HG03354 (cell line): ENCODE data around the gene ITPRIP.
A peak's percentile ranks its signal among the peaks of the same experiment; 100 is the strongest.

Source experiments
- ATAC-seq: cut with Tn5 transposase; IDR thresholded peaks from one replicate; pipeline ENCODE4 v1.9.1; 2021; ENCODE audit warnings: mild to moderate bottlenecking; ENCODE audit not compliant: unreplicated experiment, poor library complexity, severe bottlenecking

The ITPRIP gene

GRCh38 chr10:104327745-104328645 lies 10.3 kb downstream of the ITPRIP start:
- ATAC-seq: no peak

- no peak for ATAC-seq
Measured at GRCh38 chr10:104326991-104327610, 11.2 kb downstream of the ITPRIP start.

GRCh38 chr10:104325436-104326435 lies 12.5 kb downstream of the ITPRIP start:
- no peak for ATAC-seq

- ATAC-seq: no peak
Measured at GRCh38 chr10:104324931-104325330, 13.3 kb downstream of the ITPRIP start.

GRCh38 chr10:104324221-104324686 lies 14.0 kb downstream of the ITPRIP start:
- no peak for ATAC-seq

- no peak for ATAC-seq
Measured at GRCh38 chr10:104323760-104324201, 14.5 kb downstream of the ITPRIP start.

- no peak for ATAC-seq
Measured at GRCh38 chr10:104323085-104323484, 15.2 kb downstream of the ITPRIP start.

GRCh38 chr10:104322416-104322782 lies 15.9 kb downstream of the ITPRIP start:
- ATAC-seq: peak; percentile 52

GRCh38 chr10:104321725-104322415 lies 16.4 kb downstream of the ITPRIP start:
- peak; percentile 8 for ATAC-seq

GRCh38 chr10:104321226-104321625 lies 17.0 kb downstream of the ITPRIP start:
- ATAC-seq: no peak

- ATAC-seq: no peak
Measured at GRCh38 chr10:104318810-104319741, 19.2 kb downstream of the ITPRIP start.

GRCh38 chr10:104318326-104318725 lies 19.9 kb downstream of the ITPRIP start:
- no peak for ATAC-seq

- ATAC-seq: no peak
Measured at GRCh38 chr10:104317726-104318299, 20.5 kb downstream of the ITPRIP start.

- no peak for ATAC-seq
Measured at GRCh38 chr10:104317269-104317710, 21.0 kb downstream of the ITPRIP start.

GRCh38 chr10:104316321-104317099 lies 21.8 kb downstream of the ITPRIP start:
- ATAC-seq: no peak

- no peak for ATAC-seq
Measured at GRCh38 chr10:104315486-104315921, 22.8 kb downstream of the ITPRIP start.
